Measurements from ENCODE around the gene TAC4.

The TAC4 gene

DNA sequence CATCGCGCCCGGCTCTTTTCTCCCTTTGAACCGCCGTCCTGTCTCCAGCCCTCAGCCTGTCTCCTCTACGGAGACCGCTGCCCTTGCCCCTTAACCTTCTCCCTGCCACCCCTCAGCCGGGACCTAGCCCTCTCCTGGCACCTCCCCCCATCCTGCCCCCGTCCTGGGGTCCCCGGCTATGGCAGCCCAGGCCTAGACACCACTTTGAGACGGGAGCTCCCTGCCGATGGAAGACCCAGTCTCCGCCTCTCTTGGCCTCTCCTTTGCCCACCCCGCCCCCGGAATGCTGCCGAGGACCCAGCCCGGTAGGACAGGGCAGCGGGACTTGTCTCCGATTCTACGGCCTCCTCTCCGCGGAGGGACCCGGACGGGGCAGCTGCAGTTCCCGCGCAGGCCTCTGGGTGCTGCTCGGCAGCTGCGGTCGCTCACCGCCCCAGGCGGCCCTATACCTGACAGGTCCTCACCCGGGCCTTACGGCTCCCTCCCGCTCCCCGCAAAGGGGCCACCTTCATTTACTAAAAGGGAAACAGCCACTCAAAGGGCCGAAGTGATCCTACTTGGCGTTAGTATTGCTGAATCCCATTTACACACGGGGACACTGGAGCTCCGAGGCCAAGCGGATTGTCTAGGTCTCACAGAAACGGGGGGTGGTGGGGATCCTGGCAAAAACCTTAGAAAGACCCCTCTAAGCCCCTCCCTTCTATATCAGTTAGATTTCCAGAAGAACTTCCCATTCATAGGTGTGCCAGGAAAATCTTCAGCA, 32.6 kb upstream of the TAC4 start:
- Histone ChIP-seq H3K9me3 (ENCODE audit: control insufficient read depth, insufficient read depth, low read length) (no peaks in the 10 kb centered on the region), H3F3A (ENCODE audit: control insufficient read depth, insufficient read depth) (no peaks in the 10 kb centered on the region), H3K27ac (ENCODE audit: low read depth, low read length) (no peak overlapping the region), H4K20me1 (ENCODE audit: control insufficient read depth, insufficient read depth, low read depth, low read length) (no peaks in the 10 kb centered on the region), H3K9me2 (replicated peaks; ENCODE audit: control insufficient read depth, low read length) (no peaks in the 10 kb centered on the region), H3K36me3 (ENCODE audit: control insufficient read depth, low read length) (no peaks in the 10 kb centered on the region), H3K4me1 (ENCODE audit: control insufficient read depth, low read length) (no peaks in the 10 kb centered on the region), H3K4me2 (ENCODE audit: low read length) (no peak overlapping the region), H3K4me3 (ENCODE audit: low read length) (no peak overlapping the region), H3K79me2 (ENCODE audit: control insufficient read depth, low read length) (no peaks in the 10 kb centered on the region), H3K27me3 (ENCODE audit: control insufficient read depth, low read length) (peaks cover 47% of the 10 kb centered on the region)
- TF ChIP-seq EZH2phosphoT487 (IDR thresholded peaks at IDR 0.05; ENCODE audit: borderline replicate concordance, low read length) = no peak
- TF ChIP-seq, protein P1, sequence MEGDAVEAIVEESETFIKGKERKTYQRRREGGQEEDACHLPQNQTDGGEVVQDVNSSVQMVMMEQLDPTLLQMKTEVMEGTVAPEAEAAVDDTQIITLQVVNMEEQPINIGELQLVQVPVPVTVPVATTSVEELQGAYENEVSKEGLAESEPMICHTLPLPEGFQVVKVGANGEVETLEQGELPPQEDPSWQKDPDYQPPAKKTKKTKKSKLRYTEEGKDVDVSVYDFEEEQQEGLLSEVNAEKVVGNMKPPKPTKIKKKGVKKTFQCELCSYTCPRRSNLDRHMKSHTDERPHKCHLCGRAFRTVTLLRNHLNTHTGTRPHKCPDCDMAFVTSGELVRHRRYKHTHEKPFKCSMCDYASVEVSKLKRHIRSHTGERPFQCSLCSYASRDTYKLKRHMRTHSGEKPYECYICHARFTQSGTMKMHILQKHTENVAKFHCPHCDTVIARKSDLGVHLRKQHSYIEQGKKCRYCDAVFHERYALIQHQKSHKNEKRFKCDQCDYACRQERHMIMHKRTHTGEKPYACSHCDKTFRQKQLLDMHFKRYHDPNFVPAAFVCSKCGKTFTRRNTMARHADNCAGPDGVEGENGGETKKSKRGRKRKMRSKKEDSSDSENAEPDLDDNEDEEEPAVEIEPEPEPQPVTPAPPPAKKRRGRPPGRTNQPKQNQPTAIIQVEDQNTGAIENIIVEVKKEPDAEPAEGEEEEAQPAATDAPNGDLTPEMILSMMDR (IDR thresholded peaks at IDR 0.05; ENCODE audit: low read depth, low read length, poor library complexity, severe bottlenecking) = peak; percentile 84

DNA sequence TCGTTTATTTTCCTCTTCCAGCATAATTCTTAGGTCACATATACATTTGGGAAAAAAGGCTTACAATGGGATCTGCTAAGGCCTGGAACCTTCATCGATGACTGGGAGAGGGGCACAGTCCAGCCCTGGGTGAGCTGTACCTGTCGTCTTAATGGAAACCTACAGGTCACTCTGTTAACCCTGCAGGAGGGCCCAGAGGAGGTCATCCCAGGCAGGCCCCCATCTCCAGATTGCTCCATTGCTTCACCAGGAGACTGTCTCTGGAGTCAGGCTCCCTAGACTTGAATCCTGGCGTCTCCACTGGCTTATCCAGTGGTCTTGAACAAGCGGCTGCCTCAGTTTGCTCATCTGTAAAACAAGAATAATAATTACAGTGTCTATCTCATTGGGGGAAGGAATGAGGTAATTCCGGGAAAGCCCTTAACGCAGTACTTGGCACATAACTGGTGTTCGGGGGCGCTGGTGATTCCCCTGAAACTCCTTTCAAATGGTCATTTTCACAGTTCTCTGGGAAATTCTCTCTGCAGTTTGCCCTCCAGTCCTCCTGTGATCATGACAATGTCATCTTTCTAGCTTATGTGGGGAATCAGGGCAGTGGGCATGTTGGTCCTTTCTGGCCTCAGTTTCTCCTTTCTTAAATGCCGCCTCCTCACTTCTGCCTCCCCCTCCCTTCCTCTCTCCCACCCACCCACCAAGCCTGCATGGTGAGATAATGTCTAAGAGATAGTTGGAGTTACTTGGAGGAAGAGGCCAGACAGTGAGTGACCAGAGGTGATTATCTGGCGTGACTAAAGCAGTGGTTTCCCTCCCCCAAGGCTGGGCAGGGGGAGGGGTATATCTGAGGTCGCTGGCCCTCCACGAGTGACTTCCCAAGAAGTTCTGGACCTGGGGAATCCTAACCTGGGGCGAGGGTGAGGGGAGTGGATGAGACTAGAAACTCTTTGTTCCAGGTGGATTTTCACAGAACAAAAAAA, 31.3 kb upstream of the TAC4 start:
- H3K27ac ChIP-seq (ENCODE audit: low read depth, low read length) = no peak overlapping the region
- peaks cover 45% of the 10 kb centered on the region for H3K27me3 ChIP-seq (ENCODE audit: control insufficient read depth, low read length)
- H3K79me2 ChIP-seq (ENCODE audit: control insufficient read depth, low read length) = no peaks in the 10 kb centered on the region
- no peaks in the 10 kb centered on the region for H3F3A ChIP-seq (ENCODE audit: control insufficient read depth, insufficient read depth)
- H3K4me2 ChIP-seq (ENCODE audit: low read length) = no peak overlapping the region
- no peak overlapping the region for H3K4me3 ChIP-seq (ENCODE audit: low read length)
- H3K36me3 ChIP-seq (ENCODE audit: control insufficient read depth, low read length) = no peaks in the 10 kb centered on the region
- no peak for TF ChIP-seq EZH2phosphoT487 (IDR thresholded peaks at IDR 0.05; ENCODE audit: borderline replicate concordance, low read length)
- TF ChIP-seq, protein P1 (IDR thresholded peaks at IDR 0.05; ENCODE audit: low read depth, low read length, poor library complexity, severe bottlenecking) = no peak
- H3K9me2 ChIP-seq (replicated peaks; ENCODE audit: control insufficient read depth, low read length) = no peaks in the 10 kb centered on the region
- no peaks in the 10 kb centered on the region for H4K20me1 ChIP-seq (ENCODE audit: control insufficient read depth, insufficient read depth, low read depth, low read length)
- H3K4me1 ChIP-seq (ENCODE audit: control insufficient read depth, low read length) = no peaks in the 10 kb centered on the region
- no peaks in the 10 kb centered on the region for H3K9me3 ChIP-seq (ENCODE audit: control insufficient read depth, insufficient read depth, low read length)

DNA sequence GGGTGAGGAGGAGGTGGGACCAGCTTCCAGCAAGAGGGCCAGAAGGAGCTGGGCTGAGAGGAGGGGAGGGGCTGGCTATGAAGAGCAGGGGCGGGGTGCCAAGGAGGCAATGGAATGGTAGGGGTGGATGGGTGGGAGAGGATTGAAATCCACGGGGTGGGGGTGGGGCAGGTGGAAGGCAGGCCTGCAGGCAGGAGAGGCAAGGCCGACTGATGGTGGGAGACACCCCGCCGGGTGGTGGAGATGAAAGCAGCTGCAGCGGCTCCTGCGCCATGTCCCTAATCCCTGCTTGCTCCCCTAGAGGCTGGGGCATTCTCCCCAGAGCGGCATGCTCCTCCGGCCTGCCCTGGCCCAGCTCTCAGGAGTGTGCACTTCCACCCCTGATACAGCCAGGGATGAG, 27.8 kb upstream of the TAC4 start:
- no peaks in the 10 kb centered on the region for H4K20me1 ChIP-seq (ENCODE audit: control insufficient read depth, insufficient read depth, low read depth, low read length)
- no peaks in the 10 kb centered on the region for H3K4me1 ChIP-seq (ENCODE audit: control insufficient read depth, low read length)
- no peaks in the 10 kb centered on the region for H3F3A ChIP-seq (ENCODE audit: control insufficient read depth, insufficient read depth)
- TF ChIP-seq, protein P1 (IDR thresholded peaks at IDR 0.05; ENCODE audit: low read depth, low read length, poor library complexity, severe bottlenecking) = no peak
- TF ChIP-seq EZH2phosphoT487 (IDR thresholded peaks at IDR 0.05; ENCODE audit: borderline replicate concordance, low read length) = no peak
- no peak overlapping the region for H3K27ac ChIP-seq (ENCODE audit: low read depth, low read length)
- H3K4me3 ChIP-seq (ENCODE audit: low read length) = no peak overlapping the region
- peaks cover 17% of the 10 kb centered on the region for H3K27me3 ChIP-seq (ENCODE audit: control insufficient read depth, low read length)
- H3K36me3 ChIP-seq (ENCODE audit: control insufficient read depth, low read length) = no peaks in the 10 kb centered on the region
- no peak overlapping the region for H3K4me2 ChIP-seq (ENCODE audit: low read length)
- H3K9me3 ChIP-seq (ENCODE audit: control insufficient read depth, insufficient read depth, low read length) = no peaks in the 10 kb centered on the region
- H3K79me2 ChIP-seq (ENCODE audit: control insufficient read depth, low read length) = no peaks in the 10 kb centered on the region
- H3K9me2 ChIP-seq (replicated peaks; ENCODE audit: control insufficient read depth, low read length) = no peaks in the 10 kb centered on the region
